Measurements from ENCODE around the gene HMGCR. TPM values are rescaled to one million over a fixed set of nuclear protein-coding genes. Genes with fewer than 3 reads are reported as not detected.
"Not testable (repeated sequence)": the region's sequence is repeated elsewhere in the genome, so short reads cannot be mapped to it uniquely, and the experiment has no call there.

Gene HMGCR
- total RNA-seq, 1 donor from 2014 or later = 4.9 TPM

DNA sequence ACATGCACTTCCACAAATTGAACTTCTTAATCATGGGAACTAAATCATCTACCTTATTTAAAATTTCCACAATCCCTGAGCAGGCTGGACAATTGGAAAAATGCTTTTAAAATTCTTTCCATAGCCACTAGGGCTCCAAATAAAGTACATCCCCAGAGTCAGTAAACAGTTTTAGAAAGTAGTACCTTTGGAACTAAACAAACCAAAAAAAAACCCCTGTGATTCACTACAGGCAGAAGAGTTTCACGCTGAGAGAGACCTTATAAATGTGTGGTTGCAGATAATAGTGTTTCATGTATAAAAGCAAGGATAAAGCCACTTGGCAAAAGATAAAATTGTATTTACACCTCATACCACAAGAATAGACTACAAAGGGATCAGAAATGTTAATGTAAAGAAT lies 11.8 kb upstream of the HMGCR start:
- Histone ChIP-seq H3K4me1 (no peaks in the 10 kb centered on the region), H3K9me3 (no peaks in the 10 kb centered on the region), H3K4me3 (no peak overlapping the region), H3K36me3 (no peaks in the 10 kb centered on the region), H3K27ac (no peak overlapping the region), H3K27me3 (no peaks in the 10 kb centered on the region)
- intact Hi-C loops (cut with DNase I) = no loop called here
- DNase-seq (ENCODE audit: low spot score in 2 of 2) = no peak
- TF ChIP-seq, protein P1, sequence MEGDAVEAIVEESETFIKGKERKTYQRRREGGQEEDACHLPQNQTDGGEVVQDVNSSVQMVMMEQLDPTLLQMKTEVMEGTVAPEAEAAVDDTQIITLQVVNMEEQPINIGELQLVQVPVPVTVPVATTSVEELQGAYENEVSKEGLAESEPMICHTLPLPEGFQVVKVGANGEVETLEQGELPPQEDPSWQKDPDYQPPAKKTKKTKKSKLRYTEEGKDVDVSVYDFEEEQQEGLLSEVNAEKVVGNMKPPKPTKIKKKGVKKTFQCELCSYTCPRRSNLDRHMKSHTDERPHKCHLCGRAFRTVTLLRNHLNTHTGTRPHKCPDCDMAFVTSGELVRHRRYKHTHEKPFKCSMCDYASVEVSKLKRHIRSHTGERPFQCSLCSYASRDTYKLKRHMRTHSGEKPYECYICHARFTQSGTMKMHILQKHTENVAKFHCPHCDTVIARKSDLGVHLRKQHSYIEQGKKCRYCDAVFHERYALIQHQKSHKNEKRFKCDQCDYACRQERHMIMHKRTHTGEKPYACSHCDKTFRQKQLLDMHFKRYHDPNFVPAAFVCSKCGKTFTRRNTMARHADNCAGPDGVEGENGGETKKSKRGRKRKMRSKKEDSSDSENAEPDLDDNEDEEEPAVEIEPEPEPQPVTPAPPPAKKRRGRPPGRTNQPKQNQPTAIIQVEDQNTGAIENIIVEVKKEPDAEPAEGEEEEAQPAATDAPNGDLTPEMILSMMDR (IDR thresholded peaks at IDR 0.05) = no peak

DNA sequence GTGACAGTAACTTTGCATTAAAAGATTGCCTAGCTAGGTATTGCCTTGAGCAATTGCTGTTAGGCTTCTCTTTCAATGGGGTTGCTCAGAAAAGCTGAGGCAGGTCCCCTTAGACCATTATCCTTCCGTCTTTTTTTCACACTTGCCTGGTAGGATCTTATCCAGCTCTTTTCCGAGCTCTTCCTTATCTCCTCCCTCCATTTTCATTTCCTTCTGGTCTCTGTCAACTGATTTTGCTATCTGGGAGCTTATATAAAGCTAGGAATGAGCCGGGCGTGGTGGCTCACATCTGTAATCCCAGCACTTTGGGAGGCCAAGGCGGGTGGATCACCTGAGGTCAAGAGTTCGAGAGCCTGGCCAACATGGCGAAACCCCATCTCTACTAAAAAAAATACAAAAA lies 6.6 kb upstream of the HMGCR start:
- Histone ChIP-seq H3K9me3 (no peaks in the 10 kb centered on the region), H3K36me3 (no peaks in the 10 kb centered on the region), H3K4me3 (no peak overlapping the region), H3K4me1 (no peaks in the 10 kb centered on the region), H3K27me3 (no peaks in the 10 kb centered on the region), H3K27ac (no peak overlapping the region)
- no peak for DNase-seq (ENCODE audit: low spot score in 2 of 2)
- TF ChIP-seq, protein P1 (IDR thresholded peaks at IDR 0.05) = no peak
- intact Hi-C loops (cut with DNase I) = loop anchor here (10.0 kb wide), 1 partner anchor 354 kb away; no protein-coding TSS in a partner anchor

DNA sequence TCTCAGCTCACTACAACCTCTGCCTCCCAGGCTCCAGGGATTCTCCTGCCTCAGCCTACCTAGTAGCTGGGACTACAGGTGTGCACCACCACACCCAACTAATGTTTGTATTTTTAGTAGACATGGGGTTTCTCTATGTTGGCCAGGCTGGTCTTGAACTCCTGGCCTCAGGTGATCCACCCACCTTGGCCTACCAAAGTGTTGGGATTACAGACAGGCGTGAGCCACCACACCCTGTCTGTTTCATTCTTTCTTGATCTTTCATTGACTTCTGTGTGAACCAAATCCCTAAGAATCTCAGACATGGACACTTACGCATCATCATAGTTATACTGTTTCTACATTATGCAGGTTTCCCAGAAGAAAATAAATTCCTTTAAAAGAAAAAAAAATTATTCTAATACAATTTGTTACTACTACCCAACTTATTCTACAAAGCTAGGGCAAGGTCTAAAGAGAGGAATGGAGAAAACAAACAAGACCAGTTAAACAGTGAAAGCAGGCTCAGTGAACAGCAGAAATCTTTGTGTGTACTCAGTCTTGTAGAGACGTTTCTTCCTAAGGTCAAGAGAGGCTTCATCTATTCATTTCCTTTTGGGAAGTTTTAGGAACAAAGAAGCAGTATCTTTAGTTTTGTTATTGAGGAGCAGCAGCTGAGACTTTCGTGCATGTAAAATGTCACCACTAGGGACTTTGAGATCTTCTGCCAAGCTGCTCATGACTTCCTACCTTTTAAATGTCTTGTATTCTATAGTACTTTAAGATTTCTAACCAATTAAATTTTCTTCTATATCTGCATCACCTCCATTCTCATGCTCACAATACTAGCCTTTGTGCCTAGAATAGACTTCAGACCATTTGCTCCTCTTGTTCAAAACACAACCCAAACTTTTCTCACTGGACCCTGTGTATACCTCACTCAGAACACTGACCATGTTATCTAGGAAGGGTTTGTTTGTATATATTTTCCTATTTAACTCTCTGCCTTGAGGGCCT lies 5.6 kb upstream of the HMGCR start:
- no peaks in the 10 kb centered on the region for H3K36me3 ChIP-seq
- no peaks in the 10 kb centered on the region for H3K4me1 ChIP-seq
- H3K9me3 ChIP-seq = no peaks in the 10 kb centered on the region
- TF ChIP-seq, protein P1 (IDR thresholded peaks at IDR 0.05) = no peak
- no peak overlapping the region for H3K4me3 ChIP-seq
- H3K27me3 ChIP-seq = no peaks in the 10 kb centered on the region
- intact Hi-C loops (cut with DNase I) = loop anchor here (10.0 kb wide), 1 partner anchor 353 kb away; no protein-coding TSS in a partner anchor
- H3K27ac ChIP-seq = no peak overlapping the region
- no peak for DNase-seq (ENCODE audit: low spot score in 2 of 2)

DNA sequence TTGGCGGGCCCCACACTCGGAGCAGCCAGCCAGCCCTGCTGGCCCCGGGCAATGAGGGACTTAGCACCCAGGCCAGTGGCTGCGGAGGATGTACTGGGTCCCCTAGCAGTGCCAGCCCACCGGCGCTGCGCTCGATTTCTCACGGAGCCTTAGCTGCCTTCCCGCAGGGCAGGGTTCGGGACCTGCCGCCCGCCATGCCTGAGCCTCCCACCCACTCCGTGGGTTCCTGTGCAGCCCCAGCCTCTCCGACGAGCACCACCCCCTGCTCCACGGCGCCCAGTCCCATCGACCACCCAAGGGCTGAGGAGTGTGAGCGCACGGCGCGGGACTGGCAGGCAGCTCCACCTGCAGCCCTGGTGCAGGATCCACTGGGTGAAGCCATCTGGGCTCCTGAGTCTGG lies 3.3 kb upstream of the HMGCR start:
- DNase-seq (ENCODE audit: low spot score in 2 of 2); H3K27me3 ChIP-seq; H3K4me3 ChIP-seq; H3K36me3 ChIP-seq; H3K9me3 ChIP-seq; H3K27ac ChIP-seq; H3K4me1 ChIP-seq: not testable (repeated sequence)
- intact Hi-C loops (cut with DNase I) = loop anchor here (10.0 kb wide), 1 partner anchor 351 kb away; no protein-coding TSS in a partner anchor

DNA sequence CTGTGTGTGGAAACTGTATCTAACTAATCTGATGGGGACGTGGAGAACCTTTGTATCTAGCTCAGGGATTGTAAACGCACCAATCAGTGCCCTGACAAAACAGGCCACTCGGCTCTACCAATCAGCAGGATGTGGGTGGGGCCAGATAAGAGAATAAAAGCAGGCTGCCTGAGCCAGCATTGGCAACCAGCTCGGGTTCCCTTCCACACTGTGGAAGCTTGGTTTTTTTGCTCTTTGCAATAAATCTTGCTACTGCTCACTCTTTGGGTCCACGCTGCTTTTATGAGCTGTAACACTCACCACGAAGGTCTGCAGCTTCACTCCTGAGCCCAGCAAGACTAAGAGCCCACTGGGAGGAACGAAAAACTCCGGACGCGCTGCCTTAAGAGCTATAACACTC lies 2.6 kb upstream of the HMGCR start:
- not testable (repeated sequence) for DNase-seq (ENCODE audit: low spot score in 2 of 2); H3K36me3 ChIP-seq; H3K27me3 ChIP-seq; H3K4me3 ChIP-seq; H3K4me1 ChIP-seq; H3K27ac ChIP-seq; H3K9me3 ChIP-seq
- intact Hi-C loops (cut with DNase I) = loop anchor here (10.0 kb wide), 1 partner anchor 350 kb away; no protein-coding TSS in a partner anchor

DNA sequence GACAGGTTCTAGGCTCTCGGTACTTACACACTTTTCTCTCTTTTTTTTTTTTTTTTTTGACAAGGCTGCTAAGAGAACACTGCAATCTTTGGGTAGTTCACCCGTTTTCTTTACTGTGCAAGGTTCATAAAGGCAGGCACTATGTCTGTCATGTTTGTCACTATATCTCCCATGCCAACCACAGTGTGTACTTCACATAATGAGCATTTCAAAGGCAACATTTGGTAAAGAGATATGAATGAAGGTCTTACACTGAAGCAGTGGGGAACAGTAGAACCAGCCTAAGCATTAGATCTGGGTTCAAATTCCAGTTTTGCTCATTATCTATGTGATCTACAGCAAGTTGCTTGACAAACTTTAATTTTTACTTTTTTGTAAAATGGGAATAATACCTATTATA lies 1.5 kb upstream of the HMGCR start:
- H3K4me1 ChIP-seq = peaks cover 0 to 2% of the 10 kb centered on the region in 2 donors
- no peaks in the 10 kb centered on the region for H3K9me3 ChIP-seq
- no peak for DNase-seq (ENCODE audit: low spot score in 2 of 2)
- H3K4me3 ChIP-seq = no peak overlapping the region
- H3K27ac ChIP-seq = no peak overlapping the region
- TF ChIP-seq, protein P1 (IDR thresholded peaks at IDR 0.05) = no peak
- no peaks in the 10 kb centered on the region for H3K36me3 ChIP-seq
- intact Hi-C loops (cut with DNase I) = loop anchor here (5.0 to 10.0 kb wide), 3 partner anchors 242 to 568 kb away; partner anchors contain the start of genes GFM2 and NSA2
- no peaks in the 10 kb centered on the region for H3K27me3 ChIP-seq

Measured in ascending aorta (tissue), 2 donors.